GM12878 (cell line): ENCODE results near the gene FAM167B. TPM values are rescaled to one million over a fixed set of nuclear protein-coding genes. Genes with fewer than 3 reads are reported as not detected.

ENCODE experiments used
- ATAC-seq: fragments of 200-7000 bp; cut with Tn5 transposase; 3 replicates; pipeline ENCODE4 v1.9.1; 2020; ENCODE audit warnings: mild to moderate bottlenecking, moderate library complexity
- BruUV-seq: library from RNA; stranded (reverse); fragments of 400-500 nt; replicated peaks from 2 replicates; lab custom pipeline; 2021; lab: Mats Ljungman, UMichigan
- CTCF ChIA-PET: fragments of 300-600 bp; sonication (Branson Sonifier 250); formaldehyde crosslinking; extraction: SDS; loops from one replicate; lab custom pipeline; 2021; ENCODE audit warnings: inconsistent platforms; lab: Yijun Ruan, JAX
- POLR2A ChIA-PET: fragments of 350-600 bp; formaldehyde crosslinking; extraction: SDS; loops from one replicate; lab custom pipeline; 2021; ENCODE audit warnings: inconsistent platforms; lab: Charles Lee
- RAD21 ChIA-PET: fragments of 300-600 bp; sonication (Branson Sonifier 250); formaldehyde crosslinking; loops from one replicate; lab custom pipeline; 2023; ENCODE audit warnings: antibody characterized with exemption; ENCODE audit not compliant: unreplicated experiment; lab: Charles Lee
- SMC1A ChIA-PET: fragments of 300-600 bp; sonication (Branson Sonifier 250); formaldehyde crosslinking; loops from one replicate; lab custom pipeline; 2023; ENCODE audit not compliant: unreplicated experiment, uncharacterized antibody; lab: Charles Lee
- DNase-seq: peaks from one replicate; pipeline ENCODE4 v3.0.0-alpha.2; 2011; ENCODE audit warnings: low read depth, low spot score
- FAIRE-seq: peaks from 3 replicates; lab custom pipeline; 2011; peaks lifted over from hg19 to GRCh38; lab: Jason Lieb, UNC
- H2AFZ ChIP-seq: 2 replicates; pipeline ENCODE4 v1.6.0; 2011; ENCODE audit warnings: low read depth, low read length, control low read depth; ENCODE audit not compliant: control insufficient read depth
- H3K27ac ChIP-seq: 2 replicates; pipeline ENCODE4 v1.5.1; 2011; ENCODE audit warnings: control low read depth; ENCODE audit not compliant: control insufficient read depth, insufficient read depth
- H3K27me3 ChIP-seq, 2 experiments: replicated peaks in 1 of 2; 2 replicates each; pipeline versions ENCODE4 v1.6.0 to v1.6.1; 2011; ENCODE audit warnings: low read length in 1 of 2; ENCODE audit not compliant: control insufficient read depth in 2 of 2, insufficient read depth in 2 of 2
- H3K36me3 ChIP-seq, 2 experiments: 2 replicates each; pipeline ENCODE4 v1.5.1; 2011; ENCODE audit warnings: low read length in 1 of 2; ENCODE audit not compliant: control insufficient read depth in 2 of 2, insufficient read depth in 2 of 2
- H3K4me1 ChIP-seq: 2 replicates; pipeline ENCODE4 v1.6.1; 2011; ENCODE audit warnings: mild to moderate bottlenecking, low read length, moderate library complexity, mixed read lengths; ENCODE audit not compliant: control insufficient read depth, insufficient read depth
- H3K4me2 ChIP-seq: 2 replicates; pipeline ENCODE4 v1.6.0; 2011; ENCODE audit warnings: control low read depth; ENCODE audit not compliant: control insufficient read depth, insufficient read depth
- H3K4me3 ChIP-seq: fragments of 200-600 bp; sonication (generic); 2 replicates; pipeline ENCODE4 v1.5.1; 2016
- H3K79me2 ChIP-seq: 2 replicates; pipeline ENCODE4 v1.6.0; 2011; ENCODE audit warnings: low read length; ENCODE audit not compliant: control insufficient read depth, insufficient read depth
- H3K9ac ChIP-seq: 2 replicates; pipeline ENCODE4 v1.8.0; 2011; ENCODE audit warnings: low read length, control low read depth, mixed read lengths; ENCODE audit not compliant: control insufficient read depth, insufficient read depth
- H3K9me3 ChIP-seq: replicated peaks from 3 replicates; pipeline ENCODE4 v1.5.1; 2011; ENCODE audit warnings: mild to moderate bottlenecking, low read length; ENCODE audit not compliant: control insufficient read depth, insufficient read depth
- H4K20me1 ChIP-seq: 2 replicates; pipeline ENCODE4 v1.6.0; 2011; ENCODE audit not compliant: control insufficient read depth, insufficient read depth
- BMI1 ChIP-seq: fragments of 450-650 bp; IDR thresholded peaks from 2 replicates; pipeline ENCODE4 v1.6.1; 2016; ENCODE audit warnings: mild to moderate bottlenecking, moderate library complexity, borderline replicate concordance
- CHD1 ChIP-seq: IDR thresholded peaks from 2 replicates; pipeline ENCODE4 v1.6.1; 2012; ENCODE audit warnings: low read depth, low read length, improper control_type of control experiment
- IKZF1 ChIP-seq: fragments of 450-650 bp; conservative IDR thresholded peaks from 2 replicates; pipeline ENCODE4 v1.6.1; 2017; ENCODE audit warnings: antibody characterized with exemption, mild to moderate bottlenecking
- SMAD5 ChIP-seq: IDR thresholded peaks from 2 replicates; pipeline ENCODE4 v1.6.1; 2016; ENCODE audit warnings: antibody characterized with exemption, low read depth
- WGBS: methylation state at CpG from one replicate; pipeline ENCODE4 v1.1.6; 2016; ENCODE audit warnings: low lambda C conversion rate; ENCODE audit not compliant: insufficient replicate concordance, insufficient coverage; ENCODE audit errors: missing lambda C conversion rate; 5-methylcytosine and 5-hydroxymethylcytosine counted together
- in situ Hi-C: fragments of 300-500 bp; cut with MboI; formaldehyde crosslinking; loops from 9 replicates; pipeline ENCODE4 v1.14.3; 2018; ENCODE audit warnings: mixed read lengths
- intact Hi-C: fragments of 100-400 bp; cut with micrococcal nuclease; formaldehyde crosslinking; loops from one replicate; pipeline ENCODE4 v1.14.2; 2022; ENCODE audit not compliant: unreplicated experiment
- polyA plus RNA-seq, 11 experiments: library from polyadenylated mRNA; depleted of rRNA in 4 of 11; unstranded in 6 of 11; stranded (reverse) in 5 of 11; fragments of >200 nt; fragmentation: Nextera tagmentation in 4 of 11; fragmentation: Illumina TruSeq in 1 of 11; extraction: Ambion mirVana in 4 of 11; extraction: Trizol in 1 of 11; gene quantifications; 1 replicate in 1 of 11; 2 replicates in 10 of 11; pipeline versions ENCODE4 v1.2.1 to v1.2.3, GENCODE V29; 2011 to 2016; ENCODE audit warnings: inconsistent platforms in 2 of 11, missing spikeins in 2 of 11, low read depth in 1 of 11
- total RNA-seq, 4 experiments: library from RNA; depleted of rRNA in 3 of 4; stranded (reverse); fragments of >200 nt in 3 of 4; fragmentation: Illumina TruSeq in 1 of 4; extraction: Trizol in 1 of 4; gene quantifications; 2 replicates each; pipeline versions ENCODE4 v1.2.1 to v1.2.3, GENCODE V29; 2013 to 2021

Gene FAM167B
- total and polyA plus RNA-seq, 10 of the 15 experiments (the other 5 are each of a cell fraction or from before 2014, with no cell fraction given) = 0.07 to 1.2 (median 0.36) TPM; not detected in 2

DNA sequence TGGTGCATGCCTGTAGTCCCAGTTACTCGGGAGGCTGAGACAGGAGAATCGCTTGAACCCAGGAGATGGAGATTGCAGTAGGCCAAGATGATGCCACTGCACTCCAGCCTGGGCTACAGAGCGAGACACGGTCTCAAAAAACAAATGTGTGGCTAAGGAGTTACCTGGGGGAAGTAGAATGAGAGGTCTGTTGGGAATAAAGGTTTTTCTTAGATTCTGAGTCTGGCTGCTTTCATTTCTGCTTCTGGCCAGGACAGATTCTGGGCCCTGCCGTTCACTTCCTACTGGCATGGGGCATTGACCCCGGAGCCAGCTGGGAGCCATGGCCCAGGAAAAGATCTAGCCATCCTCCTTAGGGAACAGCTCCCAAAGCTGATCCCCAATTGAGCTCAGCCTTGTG is 38.6 kb upstream of the FAM167B start:
- TF ChIP-seq CHD1 (no peak), IKZF1 (0 out of 2 replicates have a peak, but pooled peaks have one; percentile 26)
- TF ChIP-seq, all 136 proteins: peak for 1
- RAD21 ChIA-PET = no interaction called here
- Histone ChIP-seq H3K9ac (no peak overlapping the region), H3K4me2 (no peak overlapping the region), H3K36me3 (peaks cover 0 to 1% of the 10 kb centered on the region in 2 experiments; a peak in 1 of 4 replicates), H2AFZ (no peak overlapping the region), H3K9me3 (no peaks in the 10 kb centered on the region), H3K27me3 (no peaks in the 10 kb centered on the region), H4K20me1 (no peaks in the 10 kb centered on the region), H3K4me1 (peaks cover 14% of the 10 kb centered on the region), H3K27ac (no peak overlapping the region), H3K4me3 (no peak overlapping the region), H3K79me2 (peaks cover 6% of the 10 kb centered on the region)
- ATAC-seq = no peak
- FAIRE-seq = no peak
- WGBS = 13% methylated on average over 6 of the region's 6 CpGs
- no peak for DNase-seq
- BruUV-seq = no TSS peak
- POLR2A ChIA-PET = no interaction called here
- CTCF ChIA-PET = interaction anchor here (1.1 to 1.5 kb wide), 4 partner anchors 8 to 205 kb away, joined by 3 to 7 read pairs (median 4); no protein-coding TSS in a partner anchor
- in situ Hi-C loops = no loop called here
- SMC1A ChIA-PET = interaction anchor here (1.3 to 1.7 kb wide), 3 partner anchors 11 to 42 kb away, joined by 3 to 4 read pairs (median 3); no protein-coding TSS in a partner anchor
- intact Hi-C loops = no loop called here

DNA sequence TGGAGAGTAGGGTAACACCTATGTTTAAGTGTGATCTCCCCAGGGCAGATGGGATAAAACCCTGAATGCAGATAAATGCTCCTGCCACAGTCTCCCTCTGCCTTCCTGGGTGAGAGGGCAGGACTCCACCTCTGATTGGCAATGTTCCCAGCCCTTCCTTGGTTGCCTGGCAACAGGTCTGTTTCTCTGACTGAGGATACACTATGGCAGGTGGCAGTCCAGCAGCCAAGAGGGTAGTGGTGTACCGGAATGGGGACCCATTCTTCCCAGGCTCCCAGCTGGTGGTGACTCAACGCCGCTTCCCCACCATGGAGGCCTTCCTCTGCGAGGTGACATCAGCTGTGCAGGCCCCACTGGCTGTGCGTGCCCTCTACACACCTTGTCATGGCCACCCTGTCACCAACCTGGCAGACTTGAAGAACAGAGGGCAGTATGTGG is 38.1 kb upstream of the FAM167B start, which contains the start of gene DCDC2B:
Gene DCDC2B, plus strand, starts transcription at position 199 of the 438 bp plus-strand sequence. Its CDS starts 5 bp downstream, at position 204.
- ATAC-seq (no peak), DNase-seq (no peak), FAIRE-seq (no peak)
- in situ Hi-C loops = no loop called here
- POLR2A ChIA-PET = no interaction called here
- Histone ChIP-seq H3K4me2 (0 out of 2 replicates have a peak within 1 kb of the TSS, but pooled peaks have one; percentile 11), H3K27ac (no peak within 1 kb of the TSS), H3K79me2 (peaks cover 4% of the 10 kb centered on the region), H2AFZ (no peak within 1 kb of the TSS), H3K9me3 (no peaks in the 10 kb centered on the region), H3K27me3 (no peaks in the 10 kb centered on the region), H4K20me1 (no peaks in the 10 kb centered on the region), H3K36me3 (peaks cover 0 to 1% of the 10 kb centered on the region in 2 experiments; a peak in 1 of 4 replicates), H3K4me1 (peaks cover 14% of the 10 kb centered on the region), H3K9ac (no peak within 1 kb of the TSS), H3K4me3 (no peak within 1 kb of the TSS)
- RAD21 ChIA-PET = no interaction called here
- TF ChIP-seq BMI1 (0 out of 2 replicates have a peak, but pooled peaks have one; percentile 27), SMAD5 (no peak)
- intact Hi-C loops = no loop called here
- WGBS = 89% methylated on average over 5 of the region's 5 CpGs
- SMC1A ChIA-PET = interaction anchor here (0.9 to 1.7 kb wide), 2 partner anchors 41 to 107 kb away, joined by 3 to 4 read pairs; no protein-coding TSS in a partner anchor
- CTCF ChIA-PET = interaction anchor here (1.1 to 2.4 kb wide), 4 partner anchors 12 to 205 kb away, joined by 3 to 9 read pairs (median 5); no protein-coding TSS in a partner anchor
- BruUV-seq = no TSS peak
